Body of pancreas (tissue), 4 donors: ENCODE measurements around the gene SCRT2. TPM values are rescaled to one million over a fixed set of nuclear protein-coding genes. Genes with fewer than 3 reads are reported as not detected.

ENCODE experiments used
- ATAC-seq: fragments of 150-250 bp; one replicate; pipeline ENCODE4 v1.9.1; 2016
- DNase-seq, 4 donors: peaks; one replicate each; pipeline ENCODE4 v3.0.0-alpha.2; 2019
- H3K27ac ChIP-seq, 4 donors: fragments of 200-600 bp; sonication (generic); 1 replicate in 3 of 4; 2 replicates in 1 of 4; pipeline versions ENCODE4 v1.5.1 to v1.6.1; 2016 to 2019; ENCODE audit warnings: mild to moderate bottlenecking in 1 of 4, mixed read lengths in 1 of 4, moderate library complexity in 1 of 4
- H3K27me3 ChIP-seq, 2 donors: fragments of 200-600 bp; sonication (generic); one replicate each; pipeline ENCODE4 v1.6.0; 2016; ENCODE audit warnings: mild to moderate bottlenecking in 1 of 2
- H3K36me3 ChIP-seq, 2 donors: fragments of 200-600 bp; sonication (generic); replicated peaks in 1 of 2; 2 replicates each; pipeline ENCODE4 v1.5.1; 2016; ENCODE audit warnings: low read depth in 2 of 2; ENCODE audit not compliant: insufficient read depth in 1 of 2
- H3K4me1 ChIP-seq: fragments of 200-600 bp; sonication (generic); one replicate; pipeline ENCODE4 v1.6.0; 2016
- H3K4me3 ChIP-seq, 2 donors: fragments of 200-600 bp; sonication (generic); 1 replicate in 1 of 2; 2 replicates in 1 of 2; pipeline ENCODE4 v1.5.1; 2016 to 2019
- H3K9me3 ChIP-seq, 3 donors: fragments of 200-600 bp; sonication (generic); 1 replicate in 2 of 3; 2 replicates in 1 of 3; pipeline ENCODE4 v1.5.1; 2016
- CTCF ChIP-seq, 7 experiments: fragments of 450-650 bp in 4 of 7; fragments of 200-600 bp in 3 of 7; sonication (generic) in 3 of 7; IDR thresholded peaks; one replicate each; pipeline ENCODE4 v1.5.1; 2016 to 2019; ENCODE audit warnings: antibody characterized with exemption in 7 of 7
- POLR2A ChIP-seq, 3 donors: fragments of 450-650 bp; IDR thresholded peaks; one replicate each; pipeline ENCODE4 v1.6.1; 2016; ENCODE audit warnings: antibody characterized with exemption in 3 of 3, mild to moderate bottlenecking in 2 of 3
- WGBS, 2 donors: methylation state at CpG; one replicate each; pipeline ENCODE4 v1.1.5; 2017; 5-methylcytosine and 5-hydroxymethylcytosine counted together
- intact Hi-C: fragments of 100-400 bp; cut with DNase I; formaldehyde crosslinking; loops from one replicate; pipeline ENCODE4 v1.15.1; 2023
- total RNA-seq, 2 donors: library from RNA; depleted of rRNA; stranded (reverse); fragments of >200 nt; gene quantifications; one replicate each; pipeline ENCODE4 v1.1.0, GENCODE V29; 2016

Gene SCRT2
- total RNA-seq, 2 donors from 2014 or later = under 0.01 TPM; not detected in 1

DNA sequence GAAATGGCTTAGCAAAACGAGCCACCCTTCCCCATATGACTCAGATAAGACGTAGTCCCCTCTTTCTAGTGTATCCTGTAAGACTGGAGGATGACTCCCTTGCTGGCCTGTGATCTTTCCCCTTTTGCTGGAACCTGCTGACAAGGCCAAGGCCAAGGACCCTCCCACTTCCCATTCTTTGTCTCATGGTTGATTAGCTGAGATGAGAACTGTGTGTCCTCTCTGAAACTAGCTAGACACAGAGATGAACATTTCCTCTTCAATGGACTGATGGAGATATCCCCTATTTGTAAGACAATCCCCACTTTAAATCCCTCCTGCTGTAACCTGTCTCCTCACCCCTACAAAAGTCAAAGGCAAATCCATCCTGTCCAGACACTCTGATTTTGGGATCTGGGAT lies 33.4 kb upstream of the SCRT2 start:
- H3K4me1 ChIP-seq = peaks cover 7% of the 10 kb centered on the region
- TF ChIP-seq POLR2A (IDR thresholded peaks at IDR 0.05) (no peak), CTCF (IDR thresholded peaks at IDR 0.05) (no peak)
- H3K27me3 ChIP-seq = peaks cover 0 to 5% of the 10 kb centered on the region in 2 donors
- no peaks in the 10 kb centered on the region for H3K36me3 ChIP-seq
- H3K9me3 ChIP-seq = peaks cover 0 to 4% (median 0%) of the 10 kb centered on the region in 3 donors
- DNase-seq = no peak
- intact Hi-C loops = no loop called here
- ATAC-seq = no peak
- no peak overlapping the region for H3K4me3 ChIP-seq
- WGBS, 2 donors = 66 to 67% methylated on average over 2 of the region's 2 CpGs
- no peak overlapping the region for H3K27ac ChIP-seq

- Histone ChIP-seq H3K27ac (no peak overlapping the region), H3K27me3 (peaks cover 0 to 5% of the 10 kb centered on the region in 2 donors), H3K36me3 (no peaks in the 10 kb centered on the region), H3K4me1 (peaks cover 7% of the 10 kb centered on the region), H3K4me3 (no peak overlapping the region), H3K9me3 (no peaks in the 10 kb centered on the region)
- DNase-seq = no peak
- intact Hi-C loops = no loop called here
- no peak for ATAC-seq
- 85 to 91% methylated on average over 11 to 13 of the region's 13 CpGs for WGBS, 2 donors
- TF ChIP-seq CTCF (IDR thresholded peaks at IDR 0.05) (no peak), POLR2A (IDR thresholded peaks at IDR 0.05) (no peak)
Measured at GRCh38 chr20:707451-708110, 32.0 kb upstream of the SCRT2 start.

GRCh38 chr20:706366-706885 lies 30.8 kb upstream of the SCRT2 start:
- intact Hi-C loops = no loop called here
- 65 to 78% methylated on average over 5 of the region's 8 CpGs for WGBS, 2 donors
- Histone ChIP-seq H3K9me3 (no peaks in the 10 kb centered on the region), H3K4me3 (no peak overlapping the region), H3K27ac (no peak overlapping the region), H3K4me1 (peaks cover 7% of the 10 kb centered on the region), H3K36me3 (no peaks in the 10 kb centered on the region), H3K27me3 (peaks cover 0 to 5% of the 10 kb centered on the region in 2 donors)
- DNase-seq (no peak), ATAC-seq (no peak)
- TF ChIP-seq POLR2A (IDR thresholded peaks at IDR 0.05) (no peak), CTCF (IDR thresholded peaks at IDR 0.05) (no peak)

- Histone ChIP-seq H3K36me3 (no peaks in the 10 kb centered on the region), H3K9me3 (no peaks in the 10 kb centered on the region), H3K27ac (no peak overlapping the region), H3K4me3 (no peak overlapping the region), H3K27me3 (peaks cover 0 to 1% of the 10 kb centered on the region in 2 donors), H3K4me1 (peaks cover 5% of the 10 kb centered on the region)
- ATAC-seq (no peak), DNase-seq (no peak)
- intact Hi-C loops = no loop called here
- TF ChIP-seq POLR2A (IDR thresholded peaks at IDR 0.05) (no peak), CTCF (IDR thresholded peaks at IDR 0.05) (no peak)
- 69 to 81% methylated on average over 4 of the region's 4 CpGs for WGBS, 2 donors
Measured at GRCh38 chr20:704726-705125, 29.1 kb upstream of the SCRT2 start.

DNA sequence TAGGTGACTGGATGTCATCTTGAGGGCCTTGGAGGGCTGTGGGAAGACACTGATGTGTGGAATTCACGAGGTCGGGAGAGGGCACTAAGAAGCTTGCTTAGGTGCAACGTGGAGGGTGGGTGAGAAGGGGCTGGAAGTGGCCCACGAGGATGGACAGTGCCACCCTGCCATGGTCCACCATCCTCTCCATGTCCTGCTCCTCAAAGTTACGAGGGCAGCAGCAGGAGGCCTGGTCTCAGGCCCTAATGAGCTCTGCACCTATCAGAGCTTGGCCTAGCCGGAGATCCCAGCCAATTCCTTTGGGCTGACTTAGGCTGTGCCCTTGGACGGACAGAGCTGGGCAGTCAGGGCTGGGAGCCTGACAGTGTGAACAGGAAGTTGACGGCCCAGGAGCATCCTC lies 27.8 kb upstream of the SCRT2 start:
- TF ChIP-seq CTCF (IDR thresholded peaks at IDR 0.05) = no peak
- no peak for TF ChIP-seq POLR2A (IDR thresholded peaks at IDR 0.05)
- Histone ChIP-seq H3K4me1 (no peaks in the 10 kb centered on the region), H3K4me3 (no peak overlapping the region), H3K27me3 (no peaks in the 10 kb centered on the region), H3K27ac (no peak overlapping the region), H3K9me3 (no peaks in the 10 kb centered on the region), H3K36me3 (no peaks in the 10 kb centered on the region)
- DNase-seq (no peak), ATAC-seq (no peak)
- intact Hi-C loops = no loop called here
- WGBS, 2 donors = 69% methylated on average over 5 to 8 of the region's 8 CpGs
